ENCODE data around the gene CRTC3. TPM values are rescaled to one million over a fixed set of nuclear protein-coding genes. Genes with fewer than 3 reads are reported as not detected.

The CRTC3 gene
- total RNA-seq, 2 experiments from 2014 or later, result 24.0 to 25.7 TPM

DNA sequence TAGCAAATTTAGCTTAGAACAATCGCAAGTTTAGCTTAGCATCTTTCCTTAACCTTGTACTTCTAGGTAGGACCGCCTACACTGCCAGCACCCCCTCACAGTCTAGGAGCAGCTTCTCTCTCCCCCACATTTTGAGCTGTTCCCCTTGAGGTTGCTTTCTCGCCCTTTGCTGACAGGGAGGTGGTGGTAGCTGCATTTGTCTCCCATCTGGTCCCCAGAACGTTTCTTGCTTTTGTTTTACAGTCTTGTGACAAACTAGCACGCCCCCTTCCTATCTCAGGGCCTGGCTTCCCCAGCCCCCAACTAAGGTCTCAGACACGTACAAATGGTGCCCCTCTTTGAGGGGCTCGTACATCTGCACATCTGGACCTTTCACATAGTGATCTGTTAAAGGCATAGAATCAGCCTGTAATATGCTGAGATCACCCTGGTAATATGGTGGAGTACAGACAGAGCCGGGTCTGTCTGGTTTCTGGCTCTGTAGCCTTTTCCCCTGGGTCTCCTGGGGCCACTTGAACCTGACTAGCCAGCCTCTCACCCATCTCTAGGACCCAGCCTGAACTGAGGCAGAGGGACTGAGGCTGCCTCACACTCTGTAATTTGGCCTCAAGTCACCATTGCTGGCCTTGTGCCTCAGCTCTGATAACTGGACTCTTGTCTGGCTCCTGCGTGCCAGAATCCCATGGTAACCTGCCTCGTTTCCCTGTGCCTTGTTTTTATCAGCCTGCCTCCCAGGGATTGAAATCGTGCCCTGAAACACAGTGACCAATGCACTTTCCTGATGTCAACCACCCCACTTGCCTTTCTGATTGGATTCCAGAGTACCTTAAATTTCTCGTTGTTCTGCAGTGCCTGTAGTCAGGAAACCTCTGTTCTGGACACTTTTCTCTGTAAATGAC lies 27.7 kb downstream of the CRTC3 start:
- POLR2A ChIA-PET, result interaction anchor here (1.7 kb wide), 1 partner anchor 27 kb away, joined by 4 read pairs; no protein-coding TSS in a partner anchor
- CTCF ChIA-PET, result interaction anchor here (0.7 kb wide), 1 partner anchor 19 kb away, joined by 3 read pairs; no protein-coding TSS in a partner anchor

DNA sequence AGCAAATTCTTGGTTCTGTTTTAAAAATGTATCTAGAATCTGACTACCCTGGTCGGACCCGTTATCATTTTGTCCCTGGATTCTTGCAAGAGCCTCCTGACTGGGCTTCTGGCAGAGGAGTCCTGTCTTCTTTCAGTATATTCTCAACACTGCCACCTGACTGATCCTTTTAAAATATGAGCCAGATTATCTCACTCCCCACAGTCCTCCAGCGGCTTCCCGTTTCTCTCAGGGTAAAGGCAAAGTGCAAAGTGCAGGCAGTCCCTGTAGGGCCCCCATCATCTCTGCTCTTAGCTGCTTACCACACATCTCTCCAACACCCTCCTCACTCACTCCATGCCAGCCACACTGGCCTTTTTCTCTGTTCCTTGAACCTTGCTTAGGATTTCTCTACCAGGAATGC lies 28.4 kb downstream of the CRTC3 start:
- CTCF ChIA-PET, result no interaction called here
- POLR2A ChIA-PET, result no interaction called here

DNA sequence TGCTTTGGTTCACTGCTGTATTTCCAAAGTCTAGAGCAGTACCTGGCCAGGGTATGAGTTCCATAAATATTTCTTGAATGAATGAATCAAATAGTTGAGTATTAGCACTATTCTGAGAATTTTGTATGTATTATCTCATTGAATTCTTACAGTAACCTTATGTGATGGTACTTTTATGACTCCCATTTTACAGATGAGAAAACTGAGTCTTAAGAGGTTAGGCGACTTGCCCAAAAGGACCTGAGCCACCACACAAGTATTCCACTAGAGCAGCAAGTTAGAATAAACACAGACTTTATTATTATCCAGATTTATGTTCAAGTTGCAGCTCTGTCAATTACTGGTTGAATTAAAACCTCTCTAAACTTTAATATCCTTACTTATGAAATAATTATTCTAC lies 29.4 kb downstream of the CRTC3 start:
- ChIA-PET POLR2A (no interaction called here), CTCF (no interaction called here)

GRCh38 chr15:90560229-90560776 lies 30.6 kb downstream of the CRTC3 start:
- ChIA-PET CTCF (no interaction called here), POLR2A (no interaction called here)

DNA sequence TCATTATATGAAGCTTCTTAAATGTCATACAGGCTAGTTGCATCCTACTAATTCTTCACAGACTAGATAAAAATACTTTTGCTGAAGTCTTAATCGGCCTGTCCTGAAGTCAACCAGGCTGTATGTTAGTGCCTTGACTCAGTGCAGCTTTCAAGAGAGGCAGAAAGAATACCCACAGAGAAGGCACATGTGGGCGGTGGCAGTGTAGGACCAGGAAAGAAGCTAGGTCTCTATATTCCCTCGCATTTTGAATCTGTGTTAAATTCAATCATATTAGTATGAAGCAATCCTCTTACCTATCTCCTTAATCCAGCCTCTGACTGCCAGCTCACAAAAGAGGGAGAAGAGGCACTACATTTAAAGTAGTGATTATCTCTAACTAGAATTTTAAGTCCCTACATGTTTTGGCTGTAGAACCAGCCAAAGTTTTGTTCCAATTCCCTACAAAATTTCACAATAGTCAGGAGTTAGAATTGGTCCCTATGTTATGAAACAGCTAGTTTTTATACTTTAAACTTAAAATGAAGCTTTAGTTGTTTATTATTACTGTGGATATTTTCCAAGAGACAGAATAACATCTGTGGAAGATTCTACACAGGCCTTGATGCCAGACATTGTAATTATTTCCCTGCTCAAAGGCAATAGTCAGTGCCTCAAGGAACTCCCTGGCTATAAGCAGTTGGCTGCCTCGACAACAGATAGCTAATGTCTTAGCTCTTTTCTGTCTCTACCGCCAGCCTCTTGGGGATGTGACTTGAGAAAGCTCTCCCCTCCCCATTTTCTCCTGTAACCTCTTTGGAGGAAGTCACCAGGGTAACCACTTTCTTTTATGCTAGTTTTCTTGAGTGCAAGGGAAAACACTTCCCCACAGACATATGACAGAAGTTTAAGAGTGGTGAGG lies 31.9 kb downstream of the CRTC3 start:
- ChIA-PET POLR2A (interaction anchor here (0.5 to 0.9 kb wide), 2 partner anchors 31 to 41 kb away, joined by 3 read pairs; no protein-coding TSS in a partner anchor), CTCF (interaction anchor here (1.3 kb wide), 2 partner anchors 11 to 79 kb away, joined by 3 to 5 read pairs; no protein-coding TSS in a partner anchor)

GRCh38 chr15:90562669-90563068 lies 32.9 kb downstream of the CRTC3 start:
- ChIA-PET POLR2A (no interaction called here), CTCF (interaction anchor here (1.3 to 1.7 kb wide), 2 partner anchors 36 to 80 kb away, joined by 3 read pairs; no protein-coding TSS in a partner anchor)

GRCh38 chr15:90563463-90563862 lies 33.7 kb downstream of the CRTC3 start:
- POLR2A ChIA-PET, result no interaction called here
- CTCF ChIA-PET, result interaction anchor here (1.7 kb wide), 1 partner anchor 35 kb away, joined by 3 read pairs; no protein-coding TSS in a partner anchor

GRCh38 chr15:90564051-90564450 lies 34.3 kb downstream of the CRTC3 start:
- ChIA-PET CTCF (interaction anchor here (1.7 kb wide), 1 partner anchor 35 kb away, joined by 3 read pairs; no protein-coding TSS in a partner anchor), POLR2A (no interaction called here)

DNA sequence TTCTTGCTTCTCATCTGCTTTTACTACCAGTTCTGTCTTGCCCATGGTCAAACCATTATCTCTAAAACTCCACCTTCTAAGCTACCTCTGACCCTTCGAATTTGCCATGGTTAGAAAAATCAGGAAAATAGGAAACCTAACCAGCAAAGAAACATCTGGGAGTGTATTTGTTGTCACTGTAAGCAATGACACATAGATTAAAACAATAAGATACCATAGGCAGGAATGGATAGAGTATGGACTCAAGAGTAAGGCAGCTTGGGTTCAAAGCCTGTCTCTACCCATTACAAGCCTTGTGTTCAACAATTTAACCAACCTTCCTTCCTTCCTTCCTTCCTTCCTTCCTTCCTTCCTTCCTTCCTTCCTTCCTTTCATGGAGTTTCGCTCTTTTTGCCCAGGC lies 34.9 kb downstream of the CRTC3 start:
- CTCF ChIA-PET, result interaction anchor here (1.7 kb wide), 1 partner anchor 34 kb away, joined by 3 read pairs; no protein-coding TSS in a partner anchor
- POLR2A ChIA-PET, result no interaction called here

DNA sequence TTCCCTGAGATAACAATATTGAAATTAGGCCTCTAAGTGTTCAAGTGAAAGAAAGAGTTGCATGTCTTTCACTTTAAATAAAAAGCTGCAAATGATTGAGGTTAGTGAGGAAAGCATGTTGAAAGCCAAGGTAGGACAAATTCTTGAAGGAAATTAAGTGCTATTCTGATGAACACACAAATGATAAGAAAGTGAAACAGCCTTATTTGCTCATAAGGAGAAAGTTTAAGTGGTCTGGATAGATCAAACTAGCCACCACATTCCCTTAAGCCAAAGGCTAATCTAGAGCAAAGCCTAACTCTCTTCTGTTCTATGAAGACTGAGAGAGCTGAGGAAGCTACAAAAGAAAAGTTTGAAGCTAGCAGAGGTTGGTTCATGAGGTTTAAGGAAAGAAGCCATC lies 36.1 kb downstream of the CRTC3 start:
- ChIA-PET POLR2A (no interaction called here), CTCF (no interaction called here)

- CTCF ChIA-PET, result interaction anchor here (0.8 kb wide), 1 partner anchor 123 kb away, joined by 3 read pairs; no protein-coding TSS in a partner anchor
- POLR2A ChIA-PET, result no interaction called here
These were observed 40.9 kb downstream of the CRTC3 start for GRCh38 chr15:90570643-90571042.

DNA sequence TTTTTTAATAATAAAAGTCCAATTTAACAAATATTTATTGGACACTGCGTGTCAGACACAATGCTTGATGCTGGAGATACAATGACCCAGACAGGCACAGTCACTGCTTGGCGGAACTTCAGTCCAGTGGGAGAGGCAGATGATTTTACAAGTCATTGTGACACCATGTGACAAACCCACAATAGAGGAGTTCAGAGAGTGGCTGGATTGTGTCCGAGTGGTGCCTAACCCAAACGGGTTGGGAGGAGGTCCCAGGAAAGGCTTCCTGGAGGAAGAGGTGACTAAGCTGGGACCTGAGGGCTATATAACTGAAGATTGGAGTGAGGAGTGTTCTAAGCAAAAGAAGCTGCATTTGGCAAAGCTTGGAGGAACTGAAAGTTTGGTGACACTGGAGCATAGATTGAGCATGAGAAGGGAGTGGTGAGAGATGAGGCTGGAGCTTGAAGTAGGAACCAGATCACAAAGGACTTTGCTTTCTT lies 41.4 kb downstream of the CRTC3 start:
- CTCF ChIA-PET, result no interaction called here
- POLR2A ChIA-PET, result no interaction called here

DNA sequence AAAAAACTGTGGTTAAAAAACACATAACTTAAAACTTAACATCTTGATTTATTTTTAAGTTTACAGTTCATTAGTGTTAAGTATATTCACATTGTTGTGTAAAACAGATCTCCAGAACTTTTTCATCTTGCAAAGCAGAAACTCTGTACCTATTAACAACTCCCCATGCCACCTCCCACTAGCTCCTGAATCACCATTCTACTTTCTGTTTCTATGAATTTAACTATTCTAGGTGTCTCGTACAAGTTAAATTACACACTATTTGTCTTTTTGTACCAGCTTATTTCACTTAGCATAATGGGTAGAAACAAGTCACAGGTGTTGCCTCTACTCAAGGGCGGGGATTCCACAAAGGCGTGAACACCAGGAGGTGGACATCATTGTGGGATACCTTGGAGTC lies 43.2 kb downstream of the CRTC3 start:
- CTCF ChIA-PET, result interaction anchor here (1.2 to 1.7 kb wide), 2 partner anchors 12 to 21 kb away, joined by 3 to 5 read pairs; no protein-coding TSS in a partner anchor
- POLR2A ChIA-PET, result interaction anchor here (0.6 kb wide), 1 partner anchor 42 kb away, joined by 3 read pairs; no protein-coding TSS in a partner anchor

GRCh38 chr15:90576711-90577389 lies 47.1 kb downstream of the CRTC3 start:
- CTCF ChIA-PET, result interaction anchor here (0.5 to 0.6 kb wide), 2 partner anchors 11 to 20 kb away, joined by 3 read pairs; no protein-coding TSS in a partner anchor
- POLR2A ChIA-PET, result no interaction called here

GRCh38 chr15:90579213-90579612 lies 49.5 kb downstream of the CRTC3 start:
- ChIA-PET POLR2A (no interaction called here), CTCF (interaction anchor here (0.7 kb wide), 1 partner anchor 90 kb away, joined by 6 read pairs; no protein-coding TSS in a partner anchor)

DNA sequence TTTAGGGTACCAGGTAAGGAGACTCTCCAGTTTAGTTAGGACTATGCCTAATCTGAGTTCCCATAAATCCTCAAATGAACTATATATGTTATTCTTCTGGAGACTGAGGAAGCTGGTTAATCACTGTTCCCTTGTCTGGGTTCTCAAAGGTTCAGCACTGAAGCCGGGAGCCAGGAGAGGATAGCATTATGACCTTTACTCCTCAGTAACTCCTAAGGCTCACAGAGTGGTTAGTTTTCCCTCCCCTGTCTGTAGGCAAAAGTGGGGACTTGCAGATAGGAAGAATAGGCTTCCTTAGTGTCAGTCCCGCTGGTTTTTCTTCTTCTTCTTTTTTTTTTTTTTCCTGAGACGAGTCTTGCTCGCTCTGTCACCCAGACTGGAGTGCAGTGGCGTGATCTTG lies 50.4 kb downstream of the CRTC3 start:
- CTCF ChIA-PET, result no interaction called here
- POLR2A ChIA-PET, result no interaction called here

DNA sequence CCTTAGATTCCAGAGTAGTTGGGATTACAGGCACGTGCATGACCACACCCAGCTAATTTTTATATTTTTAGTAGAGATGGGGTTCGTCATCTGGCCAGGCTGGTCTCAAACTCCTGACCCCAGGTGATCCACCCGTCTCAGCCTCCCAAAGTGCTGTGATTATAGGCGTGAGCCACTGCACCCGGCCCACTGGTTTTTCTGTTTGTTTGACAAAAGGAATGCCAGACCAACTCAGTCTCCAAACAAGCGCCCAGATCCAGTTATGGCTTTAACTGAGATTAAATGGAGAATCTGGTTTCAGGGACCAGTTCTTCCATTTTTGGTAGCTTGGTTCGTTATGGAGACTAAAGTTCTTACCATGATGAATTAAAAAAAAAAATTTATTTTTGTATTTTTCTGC lies 50.8 kb downstream of the CRTC3 start:
- ChIA-PET POLR2A (no interaction called here), CTCF (interaction anchor here (1.0 kb wide), 1 partner anchor 24 kb away, joined by 3 read pairs; no protein-coding TSS in a partner anchor)

GRCh38 chr15:90580946-90581345 lies 51.2 kb downstream of the CRTC3 start:
- POLR2A ChIA-PET, result no interaction called here
- CTCF ChIA-PET, result interaction anchor here (1.0 kb wide), 1 partner anchor 24 kb away, joined by 3 read pairs; no protein-coding TSS in a partner anchor

All from activated CD8-positive, alpha-beta memory T cell treated with anti-CD3 and anti-CD28 coated beads for 36 hours (primary cell).